Measurements from ENCODE around the gene ABRAXAS1. TPM values are rescaled to one million over a fixed set of nuclear protein-coding genes. Genes with fewer than 3 reads are reported as not detected.

Gene ABRAXAS1
- total RNA-seq, 2 donors from 2014 or later: 16.6 to 17.6 TPM

DNA sequence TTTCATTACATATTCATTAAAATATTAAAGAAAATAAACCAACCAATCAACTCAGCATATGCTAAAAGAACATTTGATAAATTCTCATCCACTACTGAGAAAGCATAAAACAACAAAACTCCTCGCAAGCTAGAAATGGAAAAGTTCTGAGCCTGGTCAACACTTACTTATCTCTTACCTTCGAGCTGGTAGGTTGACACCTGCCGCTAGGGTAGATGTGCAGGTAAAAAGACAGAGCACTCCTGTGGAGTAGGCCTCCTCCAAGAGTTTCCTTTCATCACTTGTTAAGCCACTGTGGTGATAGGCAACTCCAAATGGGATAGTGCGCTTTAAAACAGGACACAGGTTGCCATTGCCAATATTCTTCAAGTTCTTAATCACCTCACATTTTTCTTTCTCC is 48.2 kb downstream of the ABRAXAS1 start:
- no peak overlapping the region for H3K4me3 Mint-ChIP-seq
- ATAC-seq: no peak
- no peaks in the 10 kb centered on the region for H3K27me3 Mint-ChIP-seq
- H3K27ac Mint-ChIP-seq: no peak overlapping the region
- no peak for DNase-seq
- H3K9me3 ChIP-seq (ENCODE audit: control insufficient read depth, low read length, poor library complexity, severe bottlenecking): no peaks in the 10 kb centered on the region
- H3K4me1 Mint-ChIP-seq: peaks cover 9% of the 10 kb centered on the region
- H3K36me3 Mint-ChIP-seq (ENCODE audit: low read depth): peaks cover 2% of the 10 kb centered on the region

DNA sequence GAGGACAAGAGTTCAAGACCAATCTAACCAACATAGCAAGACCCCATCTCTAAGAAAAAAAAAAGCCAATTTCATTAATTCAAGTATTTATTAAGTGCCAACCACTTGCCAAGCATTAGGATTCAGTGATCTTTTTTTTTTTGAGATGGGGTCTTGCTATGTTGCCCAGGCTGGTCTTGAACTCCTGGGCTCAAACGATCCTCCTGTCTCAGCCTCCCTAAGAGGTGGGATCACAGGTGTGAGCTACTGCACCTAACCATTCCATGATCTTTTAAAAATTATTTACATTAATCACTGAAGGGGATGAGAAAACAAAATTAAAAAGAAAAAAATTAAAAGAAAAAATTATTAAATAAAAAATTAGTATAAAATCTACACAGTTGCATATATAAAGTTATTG is 53.7 kb downstream of the ABRAXAS1 start:
- Mint-ChIP-seq H3K36me3 (ENCODE audit: low read depth) (peaks cover 2% of the 10 kb centered on the region), H3K27me3 (no peaks in the 10 kb centered on the region), H3K27ac (no peak overlapping the region), H3K4me3 (no peak overlapping the region), H3K4me1 (peaks cover 10% of the 10 kb centered on the region)
- H3K9me3 ChIP-seq (ENCODE audit: control insufficient read depth, low read length, poor library complexity, severe bottlenecking): no peaks in the 10 kb centered on the region
- no peak for DNase-seq
- no peak for ATAC-seq

DNA sequence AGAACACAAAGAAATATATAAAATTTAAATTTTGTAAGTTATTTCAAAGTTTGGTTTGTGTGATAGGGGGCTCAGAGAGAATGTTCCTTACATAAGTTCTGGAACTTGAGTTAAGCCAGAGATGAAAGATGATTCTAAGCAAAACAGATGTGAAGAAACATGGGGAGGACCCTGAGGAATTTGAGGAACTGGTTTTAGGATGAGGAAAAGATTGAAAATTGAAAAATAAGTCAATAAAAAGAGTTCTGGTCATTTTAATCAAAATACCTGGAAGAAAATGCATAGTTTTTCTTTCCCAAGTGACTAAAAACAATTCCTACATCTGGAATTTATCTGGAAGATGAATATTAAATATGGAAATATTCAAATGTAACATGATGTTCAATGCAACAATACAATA is 66.7 kb downstream of the ABRAXAS1 start:
- no peaks in the 10 kb centered on the region for H3K9me3 ChIP-seq (ENCODE audit: control insufficient read depth, low read length, poor library complexity, severe bottlenecking)
- Mint-ChIP-seq H3K27ac (no peak overlapping the region), H3K36me3 (ENCODE audit: low read depth) (peaks cover 5% of the 10 kb centered on the region), H3K27me3 (no peaks in the 10 kb centered on the region), H3K4me3 (no peak overlapping the region), H3K4me1 (peaks cover 4% of the 10 kb centered on the region)
- ATAC-seq (no peak), DNase-seq (no peak)

DNA sequence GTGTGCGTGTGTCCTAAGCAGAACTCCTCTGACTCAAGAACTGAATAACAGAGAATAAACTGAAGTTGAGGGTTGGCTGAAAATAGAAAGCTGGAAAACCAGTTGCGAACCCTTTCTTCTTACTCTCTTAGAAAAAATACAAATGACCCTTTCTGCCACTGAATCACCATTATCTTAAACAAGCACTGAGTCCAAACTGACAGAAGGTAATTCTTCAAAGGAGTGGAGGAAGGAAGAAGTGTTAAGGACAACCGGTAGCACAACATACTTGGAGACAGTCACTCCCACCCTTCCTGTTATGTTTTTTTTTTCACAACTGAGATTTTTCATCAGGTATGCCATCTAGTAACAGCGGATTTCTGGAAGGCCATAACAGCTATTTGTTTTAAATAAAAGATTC is 67.3 kb downstream of the ABRAXAS1 start:
- H3K36me3 Mint-ChIP-seq (ENCODE audit: low read depth): peaks cover 6% of the 10 kb centered on the region
- no peaks in the 10 kb centered on the region for H3K27me3 Mint-ChIP-seq

DNA sequence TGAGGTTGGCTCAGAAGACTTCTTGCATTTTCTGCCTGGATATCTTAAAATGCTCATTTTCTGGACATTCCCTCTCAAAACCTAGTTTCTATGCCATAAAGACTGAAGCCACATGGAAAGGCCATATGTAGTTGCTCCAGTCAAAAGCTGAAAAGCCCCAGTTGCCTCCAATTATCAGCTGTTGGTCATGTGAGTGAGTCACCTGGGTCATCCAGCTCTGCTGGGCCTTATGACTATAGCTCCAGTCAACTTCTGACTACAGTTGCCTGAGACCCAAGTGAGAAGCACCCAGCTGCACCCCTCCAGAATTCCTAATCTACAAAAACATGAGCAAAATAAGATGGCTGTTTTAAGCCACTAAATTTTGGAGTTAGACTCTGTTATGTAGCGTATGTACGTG is 71.2 kb downstream of the ABRAXAS1 start:
- H3K27me3 Mint-ChIP-seq: no peaks in the 10 kb centered on the region
- no peak for ATAC-seq
- no peak overlapping the region for H3K4me3 Mint-ChIP-seq
- no peak for DNase-seq
- no peaks in the 10 kb centered on the region for H3K4me1 Mint-ChIP-seq
- H3K9me3 ChIP-seq (ENCODE audit: control insufficient read depth, low read length, poor library complexity, severe bottlenecking): no peaks in the 10 kb centered on the region
- no peak overlapping the region for H3K27ac Mint-ChIP-seq
- H3K36me3 Mint-ChIP-seq (ENCODE audit: low read depth): peaks cover 2% of the 10 kb centered on the region

More for the DNA sequence above, 67.3 kb downstream of the ABRAXAS1 start:
- H3K4me3 Mint-ChIP-seq: no peak overlapping the region
- DNase-seq (no peak), ATAC-seq (no peak)
- H3K9me3 ChIP-seq (ENCODE audit: control insufficient read depth, low read length, poor library complexity, severe bottlenecking): no peaks in the 10 kb centered on the region
- peaks cover 4% of the 10 kb centered on the region for H3K4me1 Mint-ChIP-seq
- no peak overlapping the region for H3K27ac Mint-ChIP-seq

Other genes with a start within 250 kb of the ABRAXAS1 start
- 1 to 10 TPM; 4.7 to 5.5 TPM for gene COQ2, start 200.3 kb downstream of the ABRAXAS1 start, total RNA-seq
- gene HPSE, start 150.3 kb downstream of the ABRAXAS1 start, total RNA-seq: 1 to 10 TPM; 7.1 to 8.6 TPM
- 10 to 100 TPM; 28.9 to 38.4 TPM for gene HELQ, start 29.3 kb downstream of the ABRAXAS1 start, total RNA-seq
- 10 to 100 TPM; 15.6 to 17.6 TPM for gene MRPS18C, start 29.0 kb downstream of the ABRAXAS1 start, total RNA-seq
- gene GPAT3, start 51.0 kb upstream of the ABRAXAS1 start, total RNA-seq: 1 to 10 TPM; 4.1 to 5.0 TPM

All from T-helper 17 cell (primary cell).